Astrocyte of the spinal cord (primary cell): ENCODE measurements around the gene RBL1.
A peak's percentile ranks its signal among the peaks of the same experiment; 100 is the strongest.
"Not testable (repeated sequence)": the region's sequence is repeated elsewhere in the genome, so short reads cannot be mapped to it uniquely, and the experiment has no call there.

Source experiments
- DNase-seq: peaks from one replicate; pipeline ENCODE4 v3.0.0; 2011; ENCODE audit warnings: low read depth, low spot score
- H3K4me3 ChIP-seq: 2 replicates; pipeline ENCODE4 v1.5.1; 2011; ENCODE audit warnings: low read depth, mild to moderate bottlenecking, low read length, moderate library complexity
- CTCF ChIP-seq: IDR thresholded peaks from 2 replicates; pipeline ENCODE4 v1.5.1; 2012; ENCODE audit warnings: low read depth, mild to moderate bottlenecking, low read length, inconsistent platforms
- in situ Hi-C: cut with HindIII; loops from 2 replicates; pipeline ENCODE4 v1.10.0; 2017; ENCODE audit warnings: low sequenced_read_pairs

The RBL1 gene

DNA sequence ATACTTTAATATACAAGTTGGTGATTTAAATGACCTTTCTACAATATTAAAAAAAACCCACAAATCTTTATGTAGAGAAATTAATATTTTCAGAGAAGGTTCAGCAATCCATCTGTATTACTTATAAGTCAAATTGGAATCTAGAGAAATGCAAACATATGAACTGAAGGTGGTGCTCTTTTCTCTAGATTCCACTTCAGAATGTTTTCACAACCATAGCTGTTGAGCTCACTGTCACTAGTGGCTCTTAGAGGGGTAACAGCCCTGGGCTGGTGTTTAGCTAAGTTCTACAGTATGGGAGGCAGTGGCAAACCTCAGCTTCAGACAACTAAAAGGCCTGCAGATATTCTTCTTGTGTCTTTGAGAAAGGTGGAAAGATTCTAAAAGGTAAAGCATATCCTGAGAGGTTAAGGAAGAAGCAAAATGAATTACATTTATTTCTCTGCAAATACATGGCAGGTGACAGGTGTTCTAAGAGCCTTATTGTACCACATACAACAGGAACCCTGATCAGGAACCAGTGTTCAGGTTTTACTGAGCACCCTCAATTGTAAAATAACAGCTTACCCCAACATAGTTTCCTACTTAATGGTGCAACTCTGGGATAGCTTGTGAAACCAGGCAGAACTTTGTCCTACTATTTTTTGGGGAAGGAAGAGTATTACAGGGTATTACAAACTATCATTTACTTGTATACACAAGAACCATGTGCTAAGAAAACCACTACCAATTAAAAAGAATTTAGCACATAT, 87.7 kb downstream of the RBL1 start:
- TF ChIP-seq CTCF: peak; percentile 33
- in situ Hi-C loops: no loop called here
- H3K4me3 ChIP-seq: no peak overlapping the region
- peak; percentile 44 for DNase-seq

DNA sequence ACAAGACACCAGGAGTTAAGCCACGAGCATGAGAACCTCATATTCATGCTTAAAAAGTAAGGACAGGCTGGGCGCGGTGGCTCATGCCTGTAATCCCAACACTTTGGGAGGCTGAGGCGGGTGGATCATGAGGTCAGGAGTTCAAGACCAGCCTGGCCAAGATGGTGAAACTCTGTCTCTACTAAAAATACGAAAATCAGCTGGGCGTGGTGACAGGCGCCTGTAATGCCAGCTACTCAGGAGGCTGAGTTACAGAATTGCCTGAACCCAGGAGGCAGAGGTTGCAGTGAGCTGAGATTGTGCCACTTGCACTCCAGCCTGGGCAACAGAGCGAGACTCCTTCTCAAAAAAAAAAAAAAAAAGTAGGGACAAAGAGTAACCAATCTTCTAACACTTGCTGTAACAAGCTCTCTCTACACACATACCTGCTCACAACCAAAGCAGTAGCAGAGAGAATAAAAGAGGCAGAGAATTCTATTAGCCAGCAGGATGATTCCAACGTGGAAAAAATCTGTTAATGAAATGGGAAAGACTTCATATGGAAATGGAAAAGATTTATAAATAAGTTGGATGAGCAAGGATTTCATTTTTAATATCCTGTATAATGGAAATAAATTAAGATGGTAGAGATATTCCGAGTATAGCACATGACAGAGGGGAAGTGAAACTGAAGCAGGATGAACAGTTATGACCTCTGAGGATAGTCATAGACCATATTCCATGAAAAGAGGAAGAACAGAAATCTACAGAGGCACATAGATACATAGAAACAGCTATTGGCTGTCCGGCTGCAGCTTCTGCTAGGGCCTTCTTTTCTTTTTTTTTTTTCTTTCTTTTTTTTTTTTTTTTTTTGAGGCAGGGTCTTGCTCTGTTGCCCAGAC, 90.5 kb downstream of the RBL1 start:
- in situ Hi-C loops, DNase-seq, H3K4me3 ChIP-seq: not testable (repeated sequence)

GRCh38 chr20:37001634-37002033, 94.2 kb downstream of the RBL1 start:
- in situ Hi-C loops, H3K4me3 ChIP-seq, DNase-seq: not testable (repeated sequence)

DNA sequence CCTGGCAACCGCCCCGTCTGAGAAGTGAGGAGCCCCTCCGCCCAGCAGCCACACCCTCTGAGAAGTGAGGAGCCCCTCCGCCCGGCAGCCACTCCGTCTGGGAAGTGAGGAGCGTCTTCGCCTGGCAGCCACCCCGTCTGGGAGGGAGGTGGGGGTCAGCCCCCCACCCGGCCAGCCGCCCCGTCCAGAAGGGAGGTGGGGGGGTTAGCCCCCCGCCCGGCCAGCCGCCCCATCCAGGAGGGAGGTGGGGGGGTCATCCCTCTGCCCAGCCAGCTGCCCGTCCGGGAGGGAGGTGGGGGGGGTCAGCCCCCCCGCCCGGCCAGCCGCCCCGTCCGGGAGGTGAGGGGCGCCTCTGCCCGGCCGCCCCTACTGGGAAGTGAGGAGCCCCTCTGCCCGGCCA, 95.6 kb downstream of the RBL1 start:
- H3K4me3 ChIP-seq, DNase-seq, in situ Hi-C loops: not testable (repeated sequence)

DNA sequence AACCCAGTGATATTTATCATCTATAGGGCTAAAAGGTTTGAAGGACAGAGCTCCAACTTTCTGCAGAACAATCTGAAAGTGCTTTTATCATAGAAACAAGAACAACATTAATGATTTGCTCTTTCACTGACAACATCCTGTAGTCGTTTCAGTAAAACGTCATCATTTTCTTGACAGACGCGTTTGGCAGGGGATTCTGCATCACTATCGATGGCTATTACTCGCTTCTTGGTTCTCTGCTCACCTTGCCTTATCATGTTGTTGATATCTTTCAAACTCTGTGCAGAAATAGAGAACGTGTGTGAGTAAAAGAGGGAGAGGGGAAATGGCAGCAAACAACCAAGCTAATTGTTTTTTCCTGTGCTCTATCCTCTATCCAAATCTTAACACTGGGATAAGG, 97.1 kb downstream of the RBL1 start:
- DNase-seq: no peak
- TF ChIP-seq CTCF: no peak
- no peak overlapping the region for H3K4me3 ChIP-seq
- in situ Hi-C loops: no loop called here

DNA sequence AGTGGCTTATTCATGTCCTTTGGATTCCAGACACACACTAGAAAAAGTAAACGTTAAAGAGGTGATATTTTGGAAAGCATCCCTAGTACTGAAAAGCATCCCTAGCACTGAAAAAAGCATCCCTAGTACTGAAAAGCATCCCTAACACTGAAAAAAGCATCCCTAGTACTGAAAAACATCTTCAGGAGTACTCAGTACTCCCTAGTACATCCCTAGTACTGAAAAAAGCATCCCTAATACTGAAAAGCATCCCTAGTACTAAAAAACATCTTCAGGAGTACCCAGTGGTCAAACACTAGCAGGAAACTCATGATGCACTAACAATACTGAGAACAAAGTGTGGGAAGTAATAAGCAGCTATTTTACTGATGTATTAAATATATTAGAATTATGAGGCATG, 98.7 kb downstream of the RBL1 start:
- no peak overlapping the region for H3K4me3 ChIP-seq
- no peak for DNase-seq
- in situ Hi-C loops: no loop called here
- TF ChIP-seq CTCF: no peak

- in situ Hi-C loops, H3K4me3 ChIP-seq, DNase-seq: not testable (repeated sequence)
These were observed 101.6 kb downstream of the RBL1 start for GRCh38 chr20:36994221-36994620.

DNA sequence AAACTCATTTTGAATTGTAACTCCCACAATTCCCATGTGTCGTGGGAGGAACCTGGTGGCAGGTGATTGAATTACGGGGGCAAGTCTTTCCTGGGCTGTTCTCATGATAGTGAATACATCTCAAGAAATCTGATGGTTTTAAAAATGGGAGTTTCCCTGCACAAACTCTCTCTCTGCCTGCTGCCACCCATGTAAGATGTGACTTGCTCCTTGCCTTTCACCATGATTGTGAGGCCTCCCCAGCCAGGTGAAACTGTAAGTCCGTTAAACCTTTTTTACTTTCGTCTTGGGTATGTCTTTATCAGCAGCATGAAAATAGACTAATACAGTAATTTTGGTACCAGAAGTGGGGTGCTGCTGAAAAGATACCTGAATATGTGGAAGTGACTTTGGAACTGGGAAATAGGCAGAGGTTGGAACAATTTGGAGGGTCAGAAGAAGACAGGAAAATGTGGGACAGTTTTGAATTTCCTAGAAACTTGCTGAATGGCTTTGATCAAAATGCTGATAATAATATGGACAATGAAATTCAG, 102.9 kb downstream of the RBL1 start:
- DNase-seq: no peak
- no peak overlapping the region for H3K4me3 ChIP-seq
- no peak for TF ChIP-seq CTCF
- in situ Hi-C loops: no loop called here
